Natural killer cell (primary cell): ENCODE measurements around the gene GNAO1. TPM values are rescaled to one million over a fixed set of nuclear protein-coding genes. Genes with fewer than 3 reads are reported as not detected.
A peak's percentile ranks its signal among the peaks of the same experiment; 100 is the strongest.

Experiments
- ATAC-seq, 3 donors: fragments of 150-1000 bp in 2 of 3; fragments of 200-7000 bp in 1 of 3; cut with Tn5 transposase; 1 replicate in 1 of 3; 2 replicates in 2 of 3; pipeline ENCODE4 v1.10.0; 2021; ENCODE audit warnings: mild to moderate bottlenecking in 2 of 3, moderate library complexity in 2 of 3
- DNase-seq, 2 donors: peaks; one replicate each; pipeline versions ENCODE4 v3.0.0 to v3.0.0-alpha.2; 2013 to 2021; ENCODE audit warnings: mixed read lengths in 1 of 2
- H3K27ac ChIP-seq: one replicate; pipeline ENCODE4 v1.5.1; 2013; ENCODE audit warnings: mild to moderate bottlenecking, low read length
- H3K27me3 ChIP-seq: one replicate; pipeline ENCODE4 v1.6.1; 2013; ENCODE audit warnings: low read length; ENCODE audit not compliant: control insufficient read depth, insufficient read depth
- H3K36me3 ChIP-seq: one replicate; pipeline ENCODE4 v1.6.1; 2013; ENCODE audit warnings: low read length; ENCODE audit not compliant: control insufficient read depth, insufficient read depth
- H3K4me1 ChIP-seq: one replicate; pipeline ENCODE4 v1.6.1; 2013; ENCODE audit warnings: low read length; ENCODE audit not compliant: control insufficient read depth, insufficient read depth
- H3K4me3 ChIP-seq: one replicate; pipeline ENCODE4 v1.5.1; 2013; ENCODE audit warnings: low read length
- H3K9me3 ChIP-seq: one replicate; pipeline ENCODE4 v1.6.1; 2013; ENCODE audit warnings: low read length; ENCODE audit not compliant: control insufficient read depth, insufficient read depth
- H3K27ac Mint-ChIP-seq, 2 donors: one replicate each; pipeline ENCODE4 v1.8.0; 2022; ENCODE audit warnings: mild to moderate bottlenecking in 2 of 2, mixed read lengths in 2 of 2, moderate library complexity in 1 of 2
- H3K27me3 Mint-ChIP-seq, 2 donors: one replicate each; pipeline ENCODE4 v1.8.0; 2022; ENCODE audit warnings: low read depth in 2 of 2, mixed read lengths in 2 of 2
- H3K36me3 Mint-ChIP-seq: one replicate; pipeline ENCODE4 v1.8.0; 2022; ENCODE audit warnings: mixed read lengths
- H3K4me1 Mint-ChIP-seq, 2 donors: one replicate each; pipeline ENCODE4 v1.8.0; 2022; ENCODE audit warnings: mixed read lengths in 2 of 2
- H3K4me3 Mint-ChIP-seq: one replicate; pipeline ENCODE4 v1.8.0; 2022; ENCODE audit warnings: mild to moderate bottlenecking, moderate library complexity, mixed read lengths
- H3K9me3 Mint-ChIP-seq, 2 donors: one replicate each; pipeline ENCODE4 v1.8.0; 2022; ENCODE audit warnings: mixed read lengths in 2 of 2
- WGBS: methylation state at CpG from one replicate; pipeline ENCODE4 v1.1.7; 2013; ENCODE audit warnings: missing lambda C conversion rate; ENCODE audit not compliant: insufficient coverage; 5-methylcytosine and 5-hydroxymethylcytosine counted together
- intact Hi-C: fragments of 100-400 bp; cut with micrococcal nuclease; formaldehyde crosslinking; loops from one replicate; pipeline ENCODE4 v1.14.2; 2022
- total RNA-seq, 4 donors: library from RNA; stranded (reverse); fragments of 120-200 nt in 1 of 4; gene quantifications; one replicate each; pipeline versions ENCODE4 v1.2.3 to v1.2.4, GENCODE V29; 2013 to 2022
- TF ChIP-seq, protein P1 (sequence below): fragments of 200-600 bp; IDR thresholded peaks from one replicate; pipeline ENCODE4 v1.8.0; 2022; ENCODE audit warnings: antibody characterized with exemption

Gene GNAO1
- total RNA-seq, 3 donors from 2014 or later (not counting 1 experiment from before 2014, with no cell fraction given) = 0.45 to 4.6 (median 1.1) TPM

DNA sequence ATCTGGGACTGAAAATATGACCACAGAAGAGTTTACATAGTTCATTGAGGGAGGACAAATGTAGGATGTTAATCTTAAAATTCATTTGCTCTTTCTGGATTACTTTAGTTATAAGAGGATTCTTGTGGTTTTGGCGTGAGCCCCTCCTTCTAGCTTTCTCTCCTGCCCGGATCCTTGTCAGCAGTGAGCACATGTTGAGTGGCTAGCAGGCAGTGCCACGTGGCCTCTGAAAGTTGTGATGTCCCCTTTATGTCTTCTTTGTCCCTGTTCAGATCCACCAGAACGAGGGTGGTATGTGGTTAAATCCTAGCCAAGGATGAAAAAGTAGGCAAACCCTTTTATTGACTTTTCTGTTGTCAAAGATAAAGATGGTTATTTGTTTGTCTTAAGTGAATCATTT, 83.8 kb downstream of the GNAO1 start:
- no peaks in the 10 kb centered on the region for H3K36me3 ChIP-seq
- H3K27me3 ChIP-seq = no peaks in the 10 kb centered on the region
- no peak overlapping the region for H3K4me3 Mint-ChIP-seq
- ATAC-seq (no peak), DNase-seq (no peak)
- H3K27ac ChIP-seq = no peak overlapping the region
- 51% methylated on average over 4 of the region's 4 CpGs for whole genome bisulfite sequencing
- intact Hi-C loops = no loop called here
- H3K36me3 Mint-ChIP-seq = no peaks in the 10 kb centered on the region
- H3K27ac Mint-ChIP-seq = no peak overlapping the region
- H3K9me3 Mint-ChIP-seq = no peaks in the 10 kb centered on the region
- H3K4me1 ChIP-seq = peaks cover 22% of the 10 kb centered on the region
- no peak overlapping the region for H3K4me3 ChIP-seq
- H3K27me3 Mint-ChIP-seq = peaks cover 6 to 10% of the 10 kb centered on the region in 2 donors
- TF ChIP-seq, protein P1, sequence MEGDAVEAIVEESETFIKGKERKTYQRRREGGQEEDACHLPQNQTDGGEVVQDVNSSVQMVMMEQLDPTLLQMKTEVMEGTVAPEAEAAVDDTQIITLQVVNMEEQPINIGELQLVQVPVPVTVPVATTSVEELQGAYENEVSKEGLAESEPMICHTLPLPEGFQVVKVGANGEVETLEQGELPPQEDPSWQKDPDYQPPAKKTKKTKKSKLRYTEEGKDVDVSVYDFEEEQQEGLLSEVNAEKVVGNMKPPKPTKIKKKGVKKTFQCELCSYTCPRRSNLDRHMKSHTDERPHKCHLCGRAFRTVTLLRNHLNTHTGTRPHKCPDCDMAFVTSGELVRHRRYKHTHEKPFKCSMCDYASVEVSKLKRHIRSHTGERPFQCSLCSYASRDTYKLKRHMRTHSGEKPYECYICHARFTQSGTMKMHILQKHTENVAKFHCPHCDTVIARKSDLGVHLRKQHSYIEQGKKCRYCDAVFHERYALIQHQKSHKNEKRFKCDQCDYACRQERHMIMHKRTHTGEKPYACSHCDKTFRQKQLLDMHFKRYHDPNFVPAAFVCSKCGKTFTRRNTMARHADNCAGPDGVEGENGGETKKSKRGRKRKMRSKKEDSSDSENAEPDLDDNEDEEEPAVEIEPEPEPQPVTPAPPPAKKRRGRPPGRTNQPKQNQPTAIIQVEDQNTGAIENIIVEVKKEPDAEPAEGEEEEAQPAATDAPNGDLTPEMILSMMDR = no peak
- no peaks in the 10 kb centered on the region for H3K9me3 ChIP-seq
- peaks cover 19 to 31% of the 10 kb centered on the region in 2 donors for H3K4me1 Mint-ChIP-seq

DNA sequence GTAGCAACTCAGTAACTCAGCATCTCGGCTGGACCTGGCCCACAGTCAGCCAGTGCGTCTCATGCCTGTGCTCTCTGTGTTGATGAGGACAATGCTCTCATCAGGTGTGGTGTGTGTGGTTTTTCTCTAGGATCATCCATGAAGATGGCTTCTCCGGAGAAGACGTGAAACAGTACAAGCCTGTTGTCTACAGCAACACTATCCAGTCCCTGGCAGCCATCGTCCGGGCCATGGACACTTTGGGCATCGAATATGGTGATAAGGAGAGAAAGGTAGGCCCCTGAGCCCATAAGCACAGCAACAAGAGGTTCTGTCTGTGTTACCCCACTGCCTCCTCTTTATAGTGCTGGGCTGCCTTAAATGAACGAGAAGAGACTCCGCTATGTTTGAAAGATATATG, 84.5 kb downstream of the GNAO1 start:
- ATAC-seq = no peak
- Histone ChIP-seq H3K4me3 (no peak overlapping the region), H3K9me3 (no peaks in the 10 kb centered on the region), H3K27ac (no peak overlapping the region), H3K4me1 (peaks cover 27% of the 10 kb centered on the region), H3K36me3 (no peaks in the 10 kb centered on the region), H3K27me3 (no peaks in the 10 kb centered on the region)
- over 99% methylated on average over 9 of the region's 9 CpGs for WGBS
- H3K4me3 Mint-ChIP-seq = no peak overlapping the region
- peaks cover 4 to 10% of the 10 kb centered on the region in 2 donors for H3K27me3 Mint-ChIP-seq
- no peak overlapping the region for H3K27ac Mint-ChIP-seq
- TF ChIP-seq, protein P1 = no peak
- peaks cover 21 to 37% of the 10 kb centered on the region in 2 donors for H3K4me1 Mint-ChIP-seq
- intact Hi-C loops = no loop called here
- DNase-seq = no peak
- H3K9me3 Mint-ChIP-seq = no peaks in the 10 kb centered on the region
- H3K36me3 Mint-ChIP-seq = no peaks in the 10 kb centered on the region

- Mint-ChIP-seq H3K4me1 (peaks cover 21 to 45% of the 10 kb centered on the region in 2 donors), H3K27ac (no peak overlapping the region), H3K27me3 (peaks cover 4 to 10% of the 10 kb centered on the region in 2 donors), H3K9me3 (no peaks in the 10 kb centered on the region), H3K36me3 (no peaks in the 10 kb centered on the region), H3K4me3 (no peak overlapping the region)
- Histone ChIP-seq H3K36me3 (no peaks in the 10 kb centered on the region), H3K27me3 (no peaks in the 10 kb centered on the region), H3K9me3 (no peaks in the 10 kb centered on the region), H3K4me1 (peaks cover 31% of the 10 kb centered on the region), H3K4me3 (no peak overlapping the region), H3K27ac (no peak overlapping the region)
- intact Hi-C loops = no loop called here
- TF ChIP-seq, protein P1 = no peak
- no peak for DNase-seq
- no peak for ATAC-seq
- WGBS = 95% methylated on average over 5 of the region's 5 CpGs
Observed at GRCh38 chr16:56277075-56277474, 85.8 kb downstream of the GNAO1 start.

GRCh38 chr16:56278196-56278855, 87.0 kb downstream of the GNAO1 start:
- H3K27ac Mint-ChIP-seq = peak overlapping the region in 1 of 2 donors; percentile 78
- WGBS = 92% methylated on average over 9 of the region's 9 CpGs
- H3K9me3 Mint-ChIP-seq = no peaks in the 10 kb centered on the region
- no peaks in the 10 kb centered on the region for H3K9me3 ChIP-seq
- intact Hi-C loops = no loop called here
- TF ChIP-seq, protein P1 = no peak
- H3K4me3 Mint-ChIP-seq = peak overlapping the region; percentile 62
- H3K4me3 ChIP-seq = peak overlapping the region; percentile 4
- no peak for DNase-seq
- peaks cover 31% of the 10 kb centered on the region for H3K4me1 ChIP-seq
- ATAC-seq = no peak
- no peak overlapping the region for H3K27ac ChIP-seq
- peaks cover 4 to 10% of the 10 kb centered on the region in 2 donors for H3K27me3 Mint-ChIP-seq
- no peaks in the 10 kb centered on the region for H3K36me3 Mint-ChIP-seq
- H3K36me3 ChIP-seq = no peaks in the 10 kb centered on the region
- H3K4me1 Mint-ChIP-seq = peaks cover 21 to 45% of the 10 kb centered on the region in 2 donors
- no peaks in the 10 kb centered on the region for H3K27me3 ChIP-seq
